ENCODE data around the gene ACIN1. TPM values are rescaled to one million over a fixed set of nuclear protein-coding genes. Genes with fewer than 3 reads are reported as not detected.

ACIN1 gene
- total RNA-seq, 1 experiment from 2014 or later, result 333 TPM

GRCh38 chr14:23053426-23053825, 41.5 kb downstream of the ACIN1 start:
- no peak overlapping the region for H3T11ph ChIP-seq (ENCODE audit: low read length)
- H4K5ac ChIP-seq (ENCODE audit: insufficient read length, low read depth, low read length), result no peak overlapping the region
- H2AK5ac ChIP-seq (ENCODE audit: insufficient read length, low read length), result no peak overlapping the region
- no peak overlapping the region for H4K91ac ChIP-seq (ENCODE audit: insufficient read length, low read depth, low read length)
- no peak overlapping the region for H3K27ac Mint-ChIP-seq
- TF ChIP-seq CTCF (conservative IDR thresholded peaks at IDR 0.05), result no peak
- H3K36me3 Mint-ChIP-seq (ENCODE audit: insufficient read depth in 1 of 3, low read depth in 3 of 3), result peaks cover 10 to 38% (median 21%) of the 10 kb centered on the region in 3 experiments
- H2BK5ac ChIP-seq (ENCODE audit: insufficient read length, low read length), result no peak overlapping the region
- no peaks in the 10 kb centered on the region for H3K79me1 ChIP-seq (ENCODE audit: insufficient read depth, low read depth, low read length, poor library complexity, severe bottlenecking)
- H3K9me3 Mint-ChIP-seq, result no peaks in the 10 kb centered on the region
- H4K20me1 ChIP-seq (ENCODE audit: control insufficient read depth, insufficient read depth, insufficient read length), result no peaks in the 10 kb centered on the region
- H3K23me2 ChIP-seq (ENCODE audit: insufficient read length, low read depth, low read length, poor library complexity, severe bottlenecking), result peaks cover 15% of the 10 kb centered on the region
- no peak overlapping the region for H2BK120ac ChIP-seq (ENCODE audit: low read depth, low read length, poor library complexity, severe bottlenecking)
- DNase-seq, result no peak
- WGBS (ENCODE audit: extremely low coverage, insufficient read length, low lambda C conversion rate), result no CpG with 5 or more reads among the region's 10 CpGs
- peaks cover 16 to 19% of the 10 kb centered on the region in 2 experiments for H3K4me1 Mint-ChIP-seq
- H3K18ac ChIP-seq (ENCODE audit: insufficient read length, low read depth, low read length), result no peak overlapping the region
- H3K4me2 ChIP-seq (ENCODE audit: insufficient read depth, insufficient read length, low read length), result no peak overlapping the region
- H2BK12ac ChIP-seq (ENCODE audit: insufficient read length, low read depth, low read length), result no peak overlapping the region
- no peak overlapping the region for H2AFZ ChIP-seq (ENCODE audit: low read length)
- no peaks in the 10 kb centered on the region for H3K27me3 ChIP-seq (ENCODE audit: insufficient read depth, low read length)
- H3K27me3 Mint-ChIP-seq (ENCODE audit: low read depth), result peaks cover 8% of the 10 kb centered on the region
- H3K56ac ChIP-seq (ENCODE audit: insufficient read length, low read depth, low read length), result no peak overlapping the region
- H2BK20ac ChIP-seq (ENCODE audit: low read depth, low read length, poor library complexity, severe bottlenecking), result no peak overlapping the region
- H3K27ac ChIP-seq (ENCODE audit: insufficient read length, low read depth, low read length), result no peak overlapping the region
- no peaks in the 10 kb centered on the region; the same call in 1 of the 2 replicates for H3K4me1 ChIP-seq (ENCODE audit: insufficient read depth, low read length)
- no peaks in the 10 kb centered on the region for H3K9me3 ChIP-seq (ENCODE audit: control insufficient read depth, low read depth, low read length)
- no peak overlapping the region for H3K4me3 Mint-ChIP-seq
- no peak overlapping the region for H3K14ac ChIP-seq (ENCODE audit: insufficient read depth, low read length)
- no peak overlapping the region for H4K8ac ChIP-seq (replicated peaks; ENCODE audit: insufficient read length, low read depth, low read length)
- H3K9ac ChIP-seq (ENCODE audit: extremely low read depth, insufficient read length, low read length), result no peak overlapping the region
- H3K79me2 ChIP-seq (ENCODE audit: insufficient read depth, low read length), result no peaks in the 10 kb centered on the region
- no peak overlapping the region for H3K23ac ChIP-seq (ENCODE audit: insufficient read length, low read depth, low read length)
- no peak overlapping the region for H2BK15ac ChIP-seq (ENCODE audit: low read depth, low read length)
- no peak overlapping the region for H3K4ac ChIP-seq (ENCODE audit: low read depth, low read length)
